Stimulated activated CD8-positive, alpha-beta memory T cell treated with anti-CD3 and anti-CD28 coated beads, Interleukin-7, amount 100 ng/mL, for 1 hour (primary cell): ENCODE measurements around the gene ULK1.
"Not testable (repeated sequence)": the region's sequence is repeated elsewhere in the genome, so short reads cannot be mapped to it uniquely, and the experiment has no call there.

ENCODE experiments used
- DNase-seq, 2 donors: peaks; one replicate each; pipeline ENCODE4 v3.0.0-alpha.2; 2020; ENCODE audit warnings: low read depth in 2 of 2

The ULK1 gene

DNA sequence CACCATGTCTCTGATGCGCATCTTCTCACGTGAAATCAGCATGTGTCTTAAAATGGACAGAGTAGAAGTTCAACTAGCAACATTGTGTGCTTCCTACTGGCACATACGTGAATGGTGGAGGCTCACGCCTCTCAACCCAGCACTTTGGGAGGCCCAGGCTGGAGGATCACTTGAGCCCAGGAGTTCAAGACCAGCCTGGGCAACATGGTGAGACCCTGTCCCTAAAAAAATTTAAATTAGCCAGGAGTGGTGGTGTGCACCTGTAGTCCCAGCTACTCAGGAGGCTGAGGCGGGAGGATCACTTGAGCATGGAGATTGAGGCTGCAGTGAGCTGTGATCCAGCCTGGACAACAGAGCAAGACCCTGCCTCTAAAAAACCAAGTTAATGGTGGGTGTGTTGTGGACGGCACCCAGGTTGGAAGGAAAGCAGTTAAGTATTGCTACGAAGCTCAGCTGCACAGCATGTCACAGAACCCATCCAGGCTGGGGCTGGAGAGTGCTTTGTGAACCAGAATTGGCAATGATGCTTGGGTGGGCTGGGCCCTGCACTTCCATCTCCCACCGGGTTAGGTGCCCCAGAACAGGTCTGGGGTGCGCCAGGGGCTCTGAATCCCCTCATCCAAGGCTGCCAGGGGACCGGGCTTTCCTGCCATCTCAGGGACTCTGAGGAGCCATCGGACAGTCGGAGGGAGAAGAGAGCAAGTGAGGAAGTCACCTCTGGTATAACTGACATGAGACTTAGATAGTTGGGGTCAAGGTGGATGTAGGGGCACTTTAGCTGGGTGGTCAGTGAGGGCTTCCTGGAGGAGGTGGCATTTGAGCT is 33.0 kb upstream of the ULK1 start:
- no peak for DNase-seq

DNA sequence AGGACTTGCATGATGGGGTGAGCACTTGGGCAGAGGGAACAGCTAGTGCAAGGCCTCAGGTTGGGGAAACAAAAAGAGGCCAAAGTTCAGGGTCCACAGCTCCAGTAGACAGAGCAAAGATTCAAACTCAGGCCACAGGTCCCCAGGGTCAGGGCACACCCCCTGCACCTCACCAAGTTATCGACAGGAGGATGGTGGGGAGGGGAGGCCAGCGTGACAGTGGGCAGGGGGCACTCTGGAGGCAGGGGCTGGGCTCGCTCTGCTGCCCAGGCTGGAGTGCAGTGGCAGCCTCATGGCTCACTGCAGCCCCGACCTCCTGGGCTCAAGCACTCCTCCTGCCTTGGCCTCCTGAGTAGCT is 32.4 kb upstream of the ULK1 start:
- DNase-seq, result no peak

DNA sequence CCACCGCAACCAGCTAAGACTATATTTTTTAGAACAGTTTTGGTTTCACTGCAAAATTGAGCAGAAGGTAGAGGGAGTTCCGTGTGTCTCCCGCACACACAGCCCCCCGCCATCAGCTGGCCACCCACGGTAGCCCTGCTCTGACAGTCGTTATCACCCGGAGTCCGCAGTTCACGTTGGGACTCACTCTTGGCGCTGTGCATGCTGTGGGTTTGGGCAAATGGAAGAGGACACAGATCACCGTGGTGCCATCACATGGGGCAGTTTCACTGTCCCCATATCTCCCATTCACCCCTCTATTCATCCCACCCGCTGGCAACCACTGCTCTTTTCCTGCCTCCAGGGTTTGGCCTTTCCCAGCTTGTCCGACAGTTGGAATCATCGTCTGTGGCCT is 31.8 kb upstream of the ULK1 start:
- no peak for DNase-seq

DNA sequence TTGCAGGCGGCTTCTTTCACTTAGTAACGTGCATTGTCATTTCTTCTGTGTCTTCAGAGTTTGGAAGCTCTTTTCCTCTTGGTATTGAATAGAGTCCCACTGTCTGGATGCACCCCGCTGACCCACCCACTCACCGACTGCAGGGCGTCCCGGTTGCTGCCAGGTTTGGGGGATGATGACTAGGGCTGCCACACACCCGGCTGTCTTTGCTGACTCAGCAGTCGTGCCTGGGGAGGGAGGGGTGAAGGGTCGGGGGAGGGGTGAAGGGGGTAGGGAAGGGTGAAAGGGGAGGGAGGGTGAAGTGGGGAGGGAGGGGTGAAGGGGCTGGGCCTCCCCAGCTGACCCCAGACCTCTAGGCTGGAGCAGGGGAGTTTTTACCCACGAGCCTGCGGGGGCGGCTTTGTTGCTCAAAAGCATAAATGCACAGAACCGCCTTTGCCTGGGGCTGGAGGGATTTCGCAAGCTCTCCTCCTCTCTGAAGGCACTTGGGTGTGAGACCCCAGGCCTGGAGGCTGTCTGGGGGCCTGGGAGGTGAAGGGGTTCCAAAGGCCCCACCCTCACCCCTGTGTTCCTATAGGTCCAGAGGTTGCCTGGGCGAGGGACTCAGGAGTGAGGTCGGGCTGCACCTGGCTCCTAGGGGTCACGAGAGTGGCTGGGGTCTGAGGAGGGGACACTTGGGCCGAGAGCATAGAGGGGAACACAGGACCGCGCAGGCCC is 31.3 kb upstream of the ULK1 start:
- no peak for DNase-seq

DNA sequence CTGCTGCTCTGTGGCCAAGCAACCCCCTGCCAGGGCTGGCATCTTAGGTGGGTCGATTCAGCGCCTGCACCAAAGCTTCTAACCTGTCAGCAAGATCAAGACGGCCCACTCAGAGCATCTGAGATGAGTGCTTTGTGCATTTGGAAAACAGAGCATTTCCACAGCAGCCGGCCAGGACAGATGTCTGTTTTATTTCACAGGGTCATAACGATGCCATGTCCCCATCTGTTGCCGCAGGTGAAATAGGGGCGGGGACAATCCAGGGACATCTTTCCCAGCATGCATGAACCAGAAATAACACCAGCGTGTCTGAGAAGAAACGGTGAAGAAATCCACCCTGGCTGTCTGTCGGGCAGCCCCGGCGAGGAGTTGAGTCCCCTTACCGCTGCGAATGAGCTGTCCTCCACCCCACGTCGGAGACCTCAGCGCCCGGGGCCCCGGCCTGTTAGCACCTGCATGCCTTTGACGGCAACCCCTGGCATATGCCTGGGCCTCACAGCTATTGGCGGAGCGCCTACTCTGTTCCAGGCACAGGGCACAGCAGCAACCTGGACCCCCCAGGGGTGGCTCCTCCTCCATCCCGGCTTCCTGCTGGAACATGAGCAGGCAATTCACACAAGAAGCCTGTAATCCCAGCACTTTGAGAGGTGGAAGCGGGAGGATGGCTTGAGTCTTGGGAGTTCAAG is 30.6 kb upstream of the ULK1 start:
- no peak for DNase-seq

DNA sequence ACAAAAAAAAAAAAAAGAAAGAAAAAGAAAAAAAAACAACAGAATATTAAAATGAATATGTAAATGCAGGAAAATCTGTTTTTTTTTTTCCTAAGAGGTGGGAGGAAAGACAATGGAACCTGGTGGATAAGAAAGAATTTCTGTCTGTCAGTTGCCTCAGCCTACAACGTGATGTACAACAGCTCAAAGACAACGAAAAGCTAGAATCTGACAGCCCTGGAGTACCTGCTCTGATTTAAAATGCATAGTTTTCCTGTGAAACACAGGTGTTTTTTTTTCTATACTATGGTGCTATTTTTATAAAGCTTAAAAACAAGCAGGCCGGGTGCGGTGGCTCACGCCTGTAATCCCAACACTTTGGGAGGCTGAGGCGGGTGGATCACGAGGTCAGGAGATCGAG is 30.0 kb upstream of the ULK1 start:
- DNase-seq, result no peak

DNA sequence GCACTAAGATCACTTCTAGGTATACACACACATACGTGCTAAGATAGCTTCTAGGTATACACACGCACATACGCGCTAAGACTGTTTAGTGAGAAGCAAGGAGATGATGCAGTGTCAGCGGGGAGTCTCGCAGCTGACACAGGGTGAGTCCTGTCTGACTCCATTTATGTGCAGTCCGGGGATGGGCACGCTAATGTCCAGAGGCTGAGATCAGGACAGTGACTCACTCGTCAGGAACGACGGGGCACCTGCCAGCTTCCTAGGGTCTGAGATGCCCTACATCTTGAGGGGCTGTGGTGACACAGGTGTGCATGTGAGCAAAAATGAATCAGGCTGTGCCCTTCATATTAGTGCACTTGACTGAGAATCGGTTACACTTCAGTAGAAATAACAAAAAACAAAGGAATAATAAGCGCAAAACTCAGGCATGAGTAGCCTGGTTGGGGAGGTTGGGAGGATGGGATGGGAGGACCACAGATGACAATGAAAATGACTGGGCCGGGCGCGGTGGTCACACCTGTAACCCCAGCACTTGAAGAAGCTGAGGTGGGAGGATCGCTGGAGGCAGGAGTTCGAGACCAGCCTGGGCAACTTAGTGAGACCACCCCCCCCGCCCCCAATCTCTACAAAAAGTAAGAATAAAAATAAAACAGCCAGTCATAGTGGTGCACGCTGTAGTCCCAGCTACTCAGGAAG is 29.1 kb upstream of the ULK1 start:
- DNase-seq, result no peak

DNA sequence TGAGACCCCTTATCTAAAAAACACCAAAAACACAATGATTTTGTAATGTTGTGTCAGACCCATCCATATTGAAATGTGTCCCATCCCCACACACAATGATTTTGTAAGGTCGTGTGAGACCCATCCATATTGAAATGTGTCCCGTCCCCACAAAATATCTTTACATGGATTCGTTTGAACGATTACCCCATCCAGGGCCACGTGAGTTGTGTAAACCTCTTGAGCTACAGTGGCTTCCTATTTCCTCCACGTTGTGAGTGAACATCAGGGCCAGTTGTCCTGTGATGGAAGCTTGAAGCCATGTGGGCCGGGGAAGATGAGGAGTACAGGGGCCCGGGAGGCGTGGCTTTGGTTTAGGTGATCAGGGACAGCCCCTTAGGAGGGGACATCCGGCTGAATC is 27.0 kb upstream of the ULK1 start:
- no peak for DNase-seq

DNA sequence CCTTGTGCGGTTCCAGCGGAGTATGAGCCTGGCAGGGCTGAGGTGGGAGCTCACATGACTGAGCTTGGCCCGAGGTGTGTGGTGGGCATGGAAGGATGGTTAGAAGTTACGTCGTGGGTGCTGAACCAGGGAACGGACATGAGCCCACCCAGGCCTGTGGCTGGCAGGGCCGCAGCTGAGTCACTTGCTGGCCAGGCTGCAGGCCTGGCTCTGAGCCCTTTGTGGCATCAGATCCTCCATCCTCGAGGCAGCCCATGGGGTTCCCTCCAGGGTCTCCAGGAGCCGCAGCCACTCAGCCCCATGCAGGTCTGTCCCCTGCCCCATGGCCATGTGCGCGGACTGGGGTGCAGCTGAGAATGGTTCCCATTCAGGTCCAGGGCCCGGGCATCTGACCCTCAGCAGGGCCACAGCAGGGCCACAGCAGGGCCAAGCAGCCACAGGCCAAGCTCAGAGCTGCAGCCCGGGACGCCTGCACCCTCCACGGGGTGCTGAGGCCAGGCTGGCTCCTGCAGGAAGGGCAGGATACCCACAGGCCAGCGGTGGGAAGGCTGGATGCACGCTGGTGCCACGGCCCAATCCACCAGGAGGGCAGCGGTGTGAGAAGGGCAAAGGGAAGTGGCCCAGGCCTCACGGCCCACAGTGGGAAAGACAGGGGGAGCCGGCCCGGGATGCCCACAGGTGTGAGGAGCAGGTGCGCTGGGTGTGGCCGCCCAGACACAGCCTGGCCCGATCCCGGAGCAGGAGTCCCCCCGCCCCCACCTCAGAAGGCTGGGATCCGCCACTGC is 26.3 kb upstream of the ULK1 start:
- no peak for DNase-seq

DNA sequence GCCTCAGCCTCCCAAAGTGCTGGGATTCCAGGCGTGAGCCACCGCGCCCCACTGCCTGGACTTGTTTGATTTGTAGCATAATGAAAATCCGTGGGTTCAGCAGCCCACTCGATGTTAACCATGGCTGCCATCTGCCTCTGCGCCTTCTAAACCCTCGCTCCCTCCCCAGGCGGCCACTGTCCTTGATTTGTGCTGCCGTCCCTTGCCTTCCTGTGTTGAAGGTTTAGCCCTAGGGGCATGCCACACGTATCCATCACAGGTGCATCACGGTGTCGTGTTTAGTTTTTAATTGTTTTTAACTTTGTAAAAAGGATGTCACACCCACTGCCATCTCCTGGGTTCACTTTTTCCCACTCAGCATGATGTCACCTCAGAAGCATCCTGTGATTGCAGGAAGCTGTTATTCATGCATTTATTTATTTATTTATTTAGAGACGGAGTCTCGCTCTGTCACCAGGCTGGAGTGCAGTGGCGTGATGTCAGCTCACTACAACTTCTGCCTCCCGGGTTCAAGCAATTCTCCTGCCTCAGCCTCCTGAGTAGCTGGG is 24.5 kb upstream of the ULK1 start:
- DNase-seq, result no peak

DNA sequence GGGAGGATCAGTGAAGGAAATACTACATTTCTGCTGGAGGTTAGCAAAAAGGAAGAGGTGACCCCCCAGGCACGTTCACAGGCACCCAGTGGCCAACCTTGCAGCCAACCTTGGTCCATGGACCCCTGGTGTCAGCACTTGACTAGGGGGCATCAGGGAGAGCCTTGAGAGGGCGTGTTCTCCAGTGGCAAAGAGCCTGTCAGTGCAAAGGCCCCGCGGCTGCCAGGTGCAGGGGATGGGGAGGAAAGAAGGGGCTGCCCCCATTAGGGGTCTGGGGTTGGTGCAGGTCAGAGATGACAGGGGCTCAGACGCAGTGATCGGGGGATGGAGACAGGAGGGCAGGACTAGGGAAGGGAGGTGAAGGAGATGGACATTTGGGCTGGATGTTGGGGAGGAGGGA is 22.7 kb upstream of the ULK1 start:
- DNase-seq, result no peak

DNA sequence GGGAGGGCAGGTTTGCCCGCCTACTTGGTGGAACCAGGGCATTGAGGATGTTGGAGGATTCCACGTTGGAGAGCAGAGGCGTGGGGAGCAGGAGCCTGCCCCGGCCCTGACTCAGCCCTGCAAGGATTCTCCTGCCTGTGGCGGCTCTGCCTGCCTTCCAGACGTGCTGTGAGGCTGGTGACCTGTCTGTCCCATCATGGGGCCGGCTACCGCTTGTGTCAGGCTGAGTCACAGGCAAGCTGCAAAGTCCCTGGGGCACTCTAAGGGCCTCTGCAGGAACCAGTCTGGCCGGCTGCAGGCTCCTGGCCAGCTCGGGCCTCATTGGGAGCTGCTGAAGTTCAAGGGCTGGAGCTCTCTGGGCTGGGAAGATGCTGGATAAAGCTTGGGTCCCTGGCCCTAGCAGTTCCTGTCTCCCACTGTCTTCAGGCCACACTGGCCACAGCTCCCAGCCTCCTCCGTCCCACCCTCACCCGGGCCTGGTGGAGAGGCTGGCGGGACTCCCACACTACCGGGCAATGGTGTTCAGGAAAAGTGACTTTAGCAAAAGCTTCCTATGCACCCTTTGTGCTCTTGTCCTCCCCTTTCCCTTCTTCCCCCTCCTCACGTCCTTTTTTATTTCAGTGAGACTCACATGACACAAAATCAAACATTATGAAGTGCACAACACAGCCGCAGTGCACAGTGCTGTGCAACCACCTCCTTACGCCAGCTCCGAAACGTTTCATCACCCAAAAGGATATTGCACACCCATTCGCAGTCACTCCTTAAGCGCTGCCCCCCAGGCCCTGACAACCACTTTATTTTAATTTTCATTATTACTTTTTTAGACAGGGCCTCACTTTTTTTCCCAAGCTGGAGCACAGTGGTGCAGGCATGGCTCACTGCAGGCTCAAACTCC is 22.0 kb upstream of the ULK1 start:
- no peak for DNase-seq

DNA sequence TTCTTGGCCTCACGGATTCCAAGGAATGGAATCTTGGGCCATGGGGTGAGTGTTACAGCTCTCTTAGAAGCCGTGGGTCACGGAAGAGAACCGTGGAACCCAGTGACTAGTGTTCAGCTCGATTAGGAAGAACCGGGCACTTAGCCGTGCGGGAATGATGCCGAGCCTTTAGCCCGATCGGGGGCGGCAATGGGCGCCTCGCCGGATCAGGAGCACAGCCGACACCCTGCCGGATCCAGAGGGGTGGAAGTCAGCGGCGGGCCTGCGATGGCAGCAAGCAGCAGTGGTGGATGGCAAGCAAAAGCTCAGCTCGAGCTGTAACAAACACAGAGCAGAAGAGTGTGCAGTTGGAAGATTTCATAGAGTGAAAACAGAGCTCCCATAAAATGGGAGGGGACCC is 21.1 kb upstream of the ULK1 start:
- DNase-seq, result no peak

DNA sequence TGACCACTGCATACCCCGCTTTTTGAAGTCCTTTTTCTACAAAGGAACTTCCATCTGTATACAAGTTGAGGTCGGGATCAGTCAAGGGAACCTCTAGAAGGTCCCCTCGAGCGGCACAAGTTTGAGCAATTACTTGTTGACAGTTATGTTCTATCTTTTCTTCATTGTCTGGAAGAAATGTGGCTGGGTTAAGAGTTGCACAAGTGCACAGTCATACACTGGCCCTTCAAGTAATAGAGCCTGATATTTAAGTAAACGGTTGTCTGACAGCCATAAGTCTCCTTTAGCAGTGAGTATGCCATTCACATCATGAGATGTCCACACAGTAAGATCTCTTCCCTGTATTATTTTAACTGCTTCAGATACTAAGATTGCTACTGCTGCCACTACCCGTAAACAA is 19.4 kb upstream of the ULK1 start:
- not testable (repeated sequence) for DNase-seq

DNA sequence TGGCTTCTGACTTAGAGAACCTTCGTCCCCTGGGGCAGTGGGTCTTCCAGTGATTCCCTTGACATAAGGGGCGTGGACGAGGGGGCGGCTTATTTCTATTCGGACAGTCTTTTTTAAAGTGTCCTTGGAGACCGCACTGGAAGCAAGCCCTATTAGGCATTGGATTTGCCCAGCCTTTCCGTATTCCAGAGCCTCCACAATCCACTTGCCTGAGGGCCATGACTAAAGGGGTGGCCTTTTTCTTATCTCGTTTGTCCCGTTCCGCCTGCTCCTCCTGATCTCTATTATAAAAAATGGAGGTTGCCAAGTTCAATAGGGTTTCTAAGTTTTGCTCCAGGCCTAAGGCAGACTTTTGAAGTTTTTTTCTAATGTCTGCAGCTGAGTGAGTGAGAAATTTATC is 17.2 kb upstream of the ULK1 start:
- DNase-seq, result not testable (repeated sequence)

DNA sequence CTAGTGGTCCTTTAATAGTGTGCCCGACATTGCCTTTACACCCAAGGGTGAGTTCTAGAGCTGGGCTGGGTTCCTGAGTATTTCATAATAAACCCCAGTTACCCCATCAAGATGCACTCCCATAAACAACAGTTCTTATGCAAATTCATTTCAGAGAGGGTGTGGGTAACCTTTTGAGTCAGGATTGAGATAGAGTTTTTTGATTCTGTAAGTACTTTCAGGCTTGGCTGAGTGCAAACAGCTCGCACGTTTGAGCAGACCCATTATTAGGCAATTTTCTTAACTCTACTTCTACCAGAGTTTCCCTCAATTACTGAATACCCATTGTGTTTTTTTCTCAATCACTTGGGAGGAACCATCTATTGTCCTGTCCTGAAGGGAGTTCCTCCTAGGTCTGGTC is 16.0 kb upstream of the ULK1 start:
- DNase-seq, result not testable (repeated sequence)

DNA sequence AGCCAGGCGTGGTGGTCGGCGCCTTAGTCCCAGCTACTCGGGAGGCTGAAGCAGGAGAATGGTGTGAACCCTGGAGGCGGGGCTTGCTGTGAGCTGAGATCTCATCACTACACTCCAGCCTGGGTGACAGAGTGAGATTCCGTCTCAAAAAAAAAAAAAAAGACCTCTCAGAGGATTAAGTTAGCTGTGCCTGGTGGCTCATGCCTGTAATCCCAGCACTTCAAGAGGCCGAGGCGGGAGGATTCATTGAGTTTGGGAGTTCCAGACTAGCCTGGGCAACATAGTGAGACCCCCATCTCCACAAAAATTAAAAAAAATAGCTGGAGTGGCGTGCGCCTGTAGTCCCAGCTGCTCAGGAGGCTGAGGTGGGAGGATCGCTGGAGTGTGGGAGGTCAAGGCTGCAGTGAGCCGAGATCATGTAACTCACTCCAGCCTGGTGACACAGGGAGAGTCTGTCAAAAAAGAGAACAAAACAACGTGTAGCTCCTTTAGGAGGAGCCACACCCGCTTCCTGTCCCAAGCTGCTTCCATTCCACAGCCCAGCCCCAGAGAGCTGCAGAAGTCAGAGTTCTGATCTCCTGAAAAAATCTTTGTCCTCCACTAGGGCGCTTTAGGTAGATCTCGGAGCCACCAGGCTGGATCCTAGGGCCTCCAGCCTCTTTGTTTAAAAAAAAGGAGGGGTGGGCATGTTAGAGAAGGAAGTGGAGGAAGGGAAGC is 11.5 kb upstream of the ULK1 start:
- DNase-seq, result no peak

DNA sequence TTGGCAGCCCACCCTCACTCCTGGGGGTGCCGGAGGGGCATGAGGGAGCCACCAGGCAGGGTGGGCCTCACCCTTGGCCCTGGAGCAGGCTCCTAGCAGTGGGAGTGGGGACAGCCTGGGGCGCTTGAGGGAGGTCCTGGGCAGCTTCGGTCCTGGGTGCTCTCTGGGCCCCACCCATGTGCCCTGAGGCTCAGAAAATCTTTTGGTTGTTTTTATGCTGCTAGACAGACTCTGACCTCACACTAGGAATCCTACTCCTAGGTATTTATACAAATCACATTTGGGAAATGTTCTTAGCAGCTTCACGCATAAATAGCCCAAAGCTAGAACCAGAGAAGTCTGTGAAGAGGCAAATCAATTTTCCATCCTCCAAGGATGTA is 10.9 kb upstream of the ULK1 start:
- no peak for DNase-seq

DNA sequence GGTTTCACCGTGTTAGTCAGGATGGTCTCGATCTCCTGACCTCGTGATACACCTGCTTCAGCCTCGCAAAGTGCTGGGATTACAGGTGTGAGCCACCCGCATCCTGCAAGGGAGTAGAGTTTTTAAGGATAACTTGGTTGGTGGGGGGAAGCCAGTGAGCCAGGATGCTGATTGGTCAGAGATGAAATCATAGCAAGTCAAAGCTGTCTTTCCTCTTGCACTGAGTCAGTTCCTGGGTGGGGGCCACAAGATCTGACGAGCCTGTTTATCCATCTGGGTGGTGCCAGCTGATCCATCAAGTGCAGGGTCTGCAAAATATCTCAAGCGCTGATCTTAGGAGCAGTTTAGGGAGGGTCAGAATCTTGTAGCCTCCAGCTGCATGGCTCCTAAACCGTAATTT is 9.3 kb upstream of the ULK1 start:
- DNase-seq, result not testable (repeated sequence)
